NB4 (cell line): ENCODE results near the gene SOCS7.
"Not testable (repeated sequence)": the region's sequence is repeated elsewhere in the genome, so short reads cannot be mapped to it uniquely, and the experiment has no call there.

Source experiments
- CTCF ChIP-seq: IDR thresholded peaks from one replicate; pipeline ENCODE4 v1.5.1; 2012; ENCODE audit warnings: low read depth, low read length
- POLR2A ChIP-seq: IDR thresholded peaks from 2 replicates; pipeline ENCODE4 v1.6.1; 2011; ENCODE audit warnings: mild to moderate bottlenecking; ENCODE audit not compliant: insufficient read length; ENCODE audit errors: extremely low read depth

GRCh38 chr17:38437313-38437712 is 85.7 kb downstream of the SOCS7 start:
- TF ChIP-seq CTCF, POLR2A: not testable (repeated sequence)
